IMR-90 (cell line): ENCODE measurements around the gene CDK14.

Source experiments
- CEBPB ChIP-seq: IDR thresholded peaks from 2 replicates; pipeline ENCODE4 v1.6.1; 2012; ENCODE audit warnings: low read depth, low read length, improper control_type of control experiment
- FOS ChIP-seq: fragments of 150-350 bp; IDR thresholded peaks from 2 replicates; pipeline ENCODE4 v1.6.1; 2016; ENCODE audit warnings: low read depth, low read length
- MAFK ChIP-seq: IDR thresholded peaks from 2 replicates; pipeline ENCODE4 v1.6.1; 2012; ENCODE audit warnings: low read depth, low read length, improper control_type of control experiment
- MAZ ChIP-seq: IDR thresholded peaks from 2 replicates; pipeline ENCODE4 v1.6.1; 2012; ENCODE audit warnings: low read depth, mild to moderate bottlenecking, low read length, improper control_type of control experiment, moderate library complexity, borderline replicate concordance
- MXI1 ChIP-seq: IDR thresholded peaks from 2 replicates; pipeline ENCODE4 v1.6.1; 2012; ENCODE audit warnings: low read depth, mild to moderate bottlenecking, low read length, moderate library complexity, borderline replicate concordance
- POLR2A ChIP-seq: IDR thresholded peaks from 2 replicates; pipeline ENCODE4 v1.6.1; 2012; ENCODE audit warnings: mild to moderate bottlenecking, low read depth, low read length
- RAD21 ChIP-seq: IDR thresholded peaks from 2 replicates; pipeline ENCODE4 v1.6.1; 2012; ENCODE audit warnings: low read length, improper control_type of control experiment
- RCOR1 ChIP-seq: IDR thresholded peaks from 2 replicates; pipeline ENCODE4 v1.6.1; 2012; ENCODE audit warnings: mild to moderate bottlenecking, low read length, improper control_type of control experiment; ENCODE audit not compliant: insufficient replicate concordance
- RFX5 ChIP-seq: IDR thresholded peaks from 2 replicates; pipeline ENCODE4 v1.8.0; 2012; ENCODE audit warnings: low read depth, mild to moderate bottlenecking, low read length, moderate library complexity
- TF ChIP-seq, protein P1 (sequence below): conservative IDR thresholded peaks from 2 replicates; pipeline ENCODE4 v1.5.1; 2012; ENCODE audit warnings: mild to moderate bottlenecking, low read depth, low read length, improper control_type of control experiment
- TF ChIP-seq, protein P2 (sequence below): fragments of 150-350 bp; IDR thresholded peaks from 2 replicates; pipeline ENCODE4 v1.6.1; 2016; ENCODE audit warnings: low read depth, mild to moderate bottlenecking, low read length, moderate library complexity, borderline replicate concordance

DNA sequence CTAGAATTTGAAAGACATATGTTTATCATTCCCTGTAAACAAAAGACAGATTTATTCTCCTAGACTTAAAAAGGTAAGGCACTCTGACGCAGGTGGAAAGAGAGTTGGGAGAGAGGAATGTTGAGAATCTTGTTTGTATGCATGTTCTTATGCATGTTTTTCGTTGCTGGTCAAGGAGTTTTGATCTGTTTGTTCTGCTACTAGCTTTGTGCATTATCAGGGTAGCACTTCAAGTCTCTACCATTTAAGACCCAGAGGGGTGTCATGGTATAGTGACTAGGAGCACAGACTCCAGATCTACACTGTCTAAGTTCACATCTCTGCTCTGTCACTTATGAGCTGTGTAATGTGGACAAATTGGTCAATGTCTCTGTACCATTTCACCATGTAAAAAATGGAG, 467.9 kb downstream of the CDK14 start:
- TF ChIP-seq POLR2A = no peak
- no peak for TF ChIP-seq CEBPB
- TF ChIP-seq, protein P1, sequence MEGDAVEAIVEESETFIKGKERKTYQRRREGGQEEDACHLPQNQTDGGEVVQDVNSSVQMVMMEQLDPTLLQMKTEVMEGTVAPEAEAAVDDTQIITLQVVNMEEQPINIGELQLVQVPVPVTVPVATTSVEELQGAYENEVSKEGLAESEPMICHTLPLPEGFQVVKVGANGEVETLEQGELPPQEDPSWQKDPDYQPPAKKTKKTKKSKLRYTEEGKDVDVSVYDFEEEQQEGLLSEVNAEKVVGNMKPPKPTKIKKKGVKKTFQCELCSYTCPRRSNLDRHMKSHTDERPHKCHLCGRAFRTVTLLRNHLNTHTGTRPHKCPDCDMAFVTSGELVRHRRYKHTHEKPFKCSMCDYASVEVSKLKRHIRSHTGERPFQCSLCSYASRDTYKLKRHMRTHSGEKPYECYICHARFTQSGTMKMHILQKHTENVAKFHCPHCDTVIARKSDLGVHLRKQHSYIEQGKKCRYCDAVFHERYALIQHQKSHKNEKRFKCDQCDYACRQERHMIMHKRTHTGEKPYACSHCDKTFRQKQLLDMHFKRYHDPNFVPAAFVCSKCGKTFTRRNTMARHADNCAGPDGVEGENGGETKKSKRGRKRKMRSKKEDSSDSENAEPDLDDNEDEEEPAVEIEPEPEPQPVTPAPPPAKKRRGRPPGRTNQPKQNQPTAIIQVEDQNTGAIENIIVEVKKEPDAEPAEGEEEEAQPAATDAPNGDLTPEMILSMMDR = no peak
- no peak for TF ChIP-seq MAZ
- TF ChIP-seq FOS = no peak
- no peak for TF ChIP-seq MXI1
- TF ChIP-seq RFX5 = no peak
- TF ChIP-seq RCOR1 = no peak
- TF ChIP-seq, protein P2, sequence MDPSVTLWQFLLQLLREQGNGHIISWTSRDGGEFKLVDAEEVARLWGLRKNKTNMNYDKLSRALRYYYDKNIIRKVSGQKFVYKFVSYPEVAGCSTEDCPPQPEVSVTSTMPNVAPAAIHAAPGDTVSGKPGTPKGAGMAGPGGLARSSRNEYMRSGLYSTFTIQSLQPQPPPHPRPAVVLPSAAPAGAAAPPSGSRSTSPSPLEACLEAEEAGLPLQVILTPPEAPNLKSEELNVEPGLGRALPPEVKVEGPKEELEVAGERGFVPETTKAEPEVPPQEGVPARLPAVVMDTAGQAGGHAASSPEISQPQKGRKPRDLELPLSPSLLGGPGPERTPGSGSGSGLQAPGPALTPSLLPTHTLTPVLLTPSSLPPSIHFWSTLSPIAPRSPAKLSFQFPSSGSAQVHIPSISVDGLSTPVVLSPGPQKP = no peak
- TF ChIP-seq RAD21 = no peak
- no peak for TF ChIP-seq MAFK
